NCI-H510A treated with DMSO at 0.1 percent for 48 hours (cell line): ENCODE measurements around the gene SMARCA4.
"Not testable (repeated sequence)": the region's sequence is repeated elsewhere in the genome, so short reads cannot be mapped to it uniquely, and the experiment has no call there.

Experiments used
- DNase-seq: peaks from one replicate; lab custom pipeline; 2025; lab: John Stamatoyannopoulos, UW

The SMARCA4 gene

DNA sequence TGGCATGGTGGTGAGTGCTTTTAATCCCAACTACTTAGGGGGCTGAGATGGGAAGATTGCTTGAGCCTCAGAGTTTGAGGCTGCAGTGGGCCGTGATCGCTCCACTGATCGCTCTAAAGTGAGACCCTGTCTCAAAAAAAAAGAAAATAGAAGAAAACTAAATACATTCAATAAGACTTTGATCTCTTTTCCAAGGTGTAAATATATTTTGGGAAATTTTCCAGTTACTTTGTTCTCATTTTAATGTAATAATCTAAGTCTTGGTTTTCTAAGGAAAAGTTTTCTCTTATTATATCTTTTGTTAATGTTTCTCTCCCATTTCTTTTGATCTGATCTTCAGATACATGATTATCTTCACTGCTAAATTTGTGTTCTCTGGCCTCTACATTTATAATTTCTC, 138.0 kb downstream of the SMARCA4 start:
- no peak for DNase-seq

GRCh38 chr19:11100049-11100448, 139.2 kb downstream of the SMARCA4 start:
- no peak for DNase-seq

DNA sequence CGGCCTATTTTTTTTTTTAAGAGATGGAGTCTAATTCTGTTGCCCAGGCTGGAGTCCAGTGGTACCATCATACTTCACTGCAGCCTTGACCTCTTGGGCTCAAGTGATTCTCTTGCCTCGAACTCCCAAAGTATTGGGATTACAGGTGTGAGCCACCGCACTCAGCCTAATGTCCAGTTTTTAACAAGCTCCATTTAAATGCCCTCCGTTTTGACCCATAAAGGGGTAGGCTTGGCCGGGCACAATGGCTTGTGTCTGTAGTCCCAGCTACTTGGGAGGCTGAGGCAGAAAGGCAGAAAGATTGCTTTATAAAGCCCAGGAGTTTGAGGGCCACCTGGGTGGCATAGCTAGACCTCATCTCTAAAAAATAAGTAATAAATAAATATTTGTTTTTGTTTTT, 140.2 kb downstream of the SMARCA4 start:
- DNase-seq, result no peak

DNA sequence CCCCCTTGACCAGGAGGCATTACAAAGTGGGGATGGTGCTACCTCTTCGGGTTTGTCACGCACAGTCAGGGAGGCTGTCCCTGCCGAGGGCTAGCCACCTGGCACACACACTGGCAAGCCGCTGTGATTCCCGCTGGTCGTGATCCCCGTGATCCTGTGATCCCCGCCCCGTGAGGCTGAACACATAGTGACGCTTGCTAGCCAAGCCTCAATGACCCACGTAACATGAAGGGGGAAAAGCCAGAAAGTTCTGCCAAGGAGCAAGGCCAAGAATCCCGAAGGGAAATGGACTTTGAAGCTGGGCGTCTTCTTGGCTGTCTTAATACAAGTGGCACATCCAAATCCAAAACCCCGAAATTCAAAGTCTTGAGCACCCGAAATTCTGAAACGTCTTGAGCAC, 142.1 kb downstream of the SMARCA4 start:
- no peak for DNase-seq

GRCh38 chr19:11103667-11104066, 142.8 kb downstream of the SMARCA4 start:
- DNase-seq, result not testable (repeated sequence)

GRCh38 chr19:11105014-11105636, 144.3 kb downstream of the SMARCA4 start:
- no peak for DNase-seq

- DNase-seq, result no peak
These were observed 145.6 kb downstream of the SMARCA4 start for GRCh38 chr19:11106477-11106876.

- DNase-seq, result no peak
These were observed 147.9 kb downstream of the SMARCA4 start for GRCh38 chr19:11108746-11109145.

DNA sequence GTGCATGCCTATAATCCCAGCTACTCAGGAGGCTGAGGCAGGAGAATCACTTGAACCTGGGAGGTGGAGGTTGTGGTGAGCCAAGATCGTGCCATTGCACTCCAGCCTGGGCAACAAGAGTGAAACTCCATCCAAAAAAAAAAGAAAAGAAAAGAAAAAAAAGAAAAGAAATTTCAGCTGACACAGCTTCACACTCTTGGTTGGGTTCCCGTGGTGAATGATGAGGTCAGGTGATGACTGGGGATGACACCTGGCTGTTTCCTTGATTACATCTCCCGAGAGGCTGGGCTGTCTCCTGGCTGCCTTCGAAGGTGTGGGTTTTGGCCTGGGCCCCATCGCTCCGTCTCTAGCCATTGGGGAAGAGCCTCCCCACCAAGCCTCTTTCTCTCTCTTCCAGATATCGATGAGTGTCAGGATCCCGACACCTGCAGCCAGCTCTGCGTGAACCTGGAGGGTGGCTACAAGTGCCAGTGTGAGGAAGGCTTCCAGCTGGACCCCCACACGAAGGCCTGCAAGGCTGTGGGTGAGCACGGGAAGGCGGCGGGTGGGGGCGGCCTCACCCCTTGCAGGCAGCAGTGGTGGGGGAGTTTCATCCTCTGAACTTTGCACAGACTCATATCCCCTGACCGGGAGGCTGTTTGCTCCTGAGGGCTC, 150.4 kb downstream of the SMARCA4 start:
- DNase-seq, result no peak

DNA sequence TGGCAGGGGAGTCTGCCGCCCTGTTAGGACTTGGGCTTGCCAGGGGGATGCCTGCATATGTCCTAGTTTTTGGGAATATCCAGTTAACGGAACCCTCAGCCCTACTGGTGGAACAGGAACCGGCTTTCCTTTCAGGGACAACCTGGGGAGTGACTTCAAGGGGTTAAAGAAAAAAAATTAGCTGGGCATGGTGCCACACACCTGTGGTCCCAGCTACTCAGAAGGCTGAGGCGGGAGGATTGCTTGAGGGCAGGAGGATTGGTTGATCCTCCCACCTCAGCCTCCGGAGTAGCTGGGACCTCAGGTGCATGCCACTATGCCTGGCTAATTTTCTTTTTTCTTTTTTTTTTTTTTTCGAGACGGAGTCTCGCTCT, 150.9 kb downstream of the SMARCA4 start:
- DNase-seq, result no peak
